H1 (cell line): ENCODE measurements around the gene PHC1. TPM values are rescaled to one million over a fixed set of nuclear protein-coding genes. Genes with fewer than 3 reads are reported as not detected.

Experiments
- CTCF ChIA-PET: fragments of 300-600 bp; sonication (Branson Sonifier 250); formaldehyde crosslinking; loops from one replicate; lab custom pipeline; 2021; ENCODE audit not compliant: partially characterized antibody; lab: Charles Lee
- POLR2A ChIA-PET: fragments of 300-600 bp; sonication (Branson Sonifier 250); formaldehyde crosslinking; loops from one replicate; lab custom pipeline; 2021; ENCODE audit warnings: inconsistent platforms; ENCODE audit not compliant: partially characterized antibody; lab: Charles Lee
- DNase-seq, 2 experiments: peaks; one replicate each; pipeline versions ENCODE4 v3.0.0 to v3.0.0-alpha.2; 2010 to 2022; ENCODE audit warnings: low spot score in 2 of 2, low read depth in 1 of 2, mixed read lengths in 1 of 2
- FAIRE-seq: peaks from 2 replicates; lab custom pipeline; 2011; peaks lifted over from hg19 to GRCh38; lab: Jason Lieb, UNC
- H2AFZ ChIP-seq: 2 replicates; pipeline ENCODE4 v1.8.1; 2012; ENCODE audit warnings: low read length, inconsistent platforms
- H2AK5ac ChIP-seq: 2 replicates; pipeline ENCODE4 v1.6.1; 2013; ENCODE audit warnings: low read depth, low read length
- H2BK120ac ChIP-seq: replicated peaks from 2 replicates; pipeline ENCODE3; 2013; ENCODE audit warnings: low read depth, low read length, inconsistent platforms
- H2BK12ac ChIP-seq: 2 replicates; pipeline ENCODE4 v1.6.1; 2013; ENCODE audit warnings: low read depth, low read length
- H2BK15ac ChIP-seq: 2 replicates; pipeline ENCODE4 v1.6.1; 2013; ENCODE audit warnings: low read length
- H2BK20ac ChIP-seq: 2 replicates; pipeline ENCODE4 v1.6.1; 2013; ENCODE audit warnings: low read length
- H2BK5ac ChIP-seq: 2 replicates; pipeline ENCODE4 v1.6.1; 2013; ENCODE audit warnings: low read depth, low read length
- H3K14ac ChIP-seq: 2 replicates; pipeline ENCODE4 v1.6.1; 2013; ENCODE audit warnings: inconsistent platforms; ENCODE audit not compliant: insufficient read length
- H3K18ac ChIP-seq: 2 replicates; pipeline ENCODE4 v1.6.1; 2013; ENCODE audit warnings: low read length; ENCODE audit errors: extremely low read depth
- H3K23ac ChIP-seq: 2 replicates; pipeline ENCODE4 v1.6.1; 2013; ENCODE audit warnings: inconsistent platforms; ENCODE audit not compliant: insufficient read length
- H3K23me2 ChIP-seq: 2 replicates; pipeline ENCODE4 v1.6.1; 2013; ENCODE audit warnings: low read depth, low read length
- H3K27ac ChIP-seq: 2 replicates; pipeline ENCODE4 v1.6.1; 2011; ENCODE audit warnings: low read depth, low read length, inconsistent platforms
- H3K27me3 ChIP-seq, 4 experiments: replicated peaks in 1 of 4; 1 replicate in 1 of 4; 2 replicates in 3 of 4; pipeline versions ENCODE4 v1.6.1 to v1.8.1; 2011 to 2013; ENCODE audit warnings: low read length in 3 of 4, mild to moderate bottlenecking in 3 of 4, inconsistent platforms in 2 of 4, mixed read lengths in 2 of 4, moderate library complexity in 1 of 4; ENCODE audit not compliant: control insufficient read depth in 3 of 4, insufficient read depth in 3 of 4; ENCODE audit errors: extremely low read depth in 1 of 4
- H3K36me3 ChIP-seq, 4 experiments: 2 replicates each; pipeline versions ENCODE4 v1.6.1 to v1.8.1; 2011 to 2013; ENCODE audit warnings: mild to moderate bottlenecking in 4 of 4, low read length in 3 of 4, moderate library complexity in 2 of 4, control low read depth in 1 of 4, inconsistent platforms in 1 of 4; ENCODE audit not compliant: insufficient read depth in 4 of 4, control insufficient read depth in 2 of 4
- H3K4ac ChIP-seq: replicated peaks from 2 replicates; pipeline ENCODE3; 2013; ENCODE audit warnings: low read length, low read depth, mixed read lengths, inconsistent platforms; ENCODE audit not compliant: insufficient read length
- H3K4me1 ChIP-seq, 4 experiments: replicated peaks in 1 of 4; 1 replicate in 1 of 4; 2 replicates in 3 of 4; pipeline versions ENCODE4 v1.6.1 to v1.8.1; 2011 to 2013; ENCODE audit warnings: low read length in 3 of 4, inconsistent platforms in 2 of 4, mixed read lengths in 1 of 4; ENCODE audit not compliant: insufficient read depth in 4 of 4, control insufficient read depth in 3 of 4
- H3K4me2 ChIP-seq, 2 experiments: 2 replicates each; pipeline versions ENCODE4 v1.6.1 to v1.8.1; 2011 to 2013; ENCODE audit warnings: low read depth in 2 of 2, low read length in 2 of 2, control low read depth in 1 of 2, inconsistent platforms in 1 of 2, mild to moderate bottlenecking in 1 of 2; ENCODE audit not compliant: insufficient read depth in 1 of 2
- H3K4me3 ChIP-seq, 4 experiments: fragments of 200-600, 300-600 bp in 1 of 4; sonication (generic), shearing (Covaris generic), sonication (Bioruptor Twin) in 1 of 4; 2 replicates each; pipeline versions ENCODE4 v1.5.1 to v1.8.1; 2011 to 2016; ENCODE audit warnings: low read length in 4 of 4, low read depth in 3 of 4, control low read depth in 2 of 4, inconsistent platforms in 2 of 4, mild to moderate bottlenecking in 2 of 4, mixed read lengths in 1 of 4, moderate library complexity in 1 of 4; ENCODE audit not compliant: insufficient read depth in 2 of 4; ENCODE audit errors: extremely low read depth in 1 of 4
- H3K56ac ChIP-seq: replicated peaks from 2 replicates; pipeline ENCODE3; 2013; ENCODE audit warnings: low read depth, mild to moderate bottlenecking, mixed read lengths, low read length, inconsistent platforms; ENCODE audit not compliant: insufficient read length
- H3K79me1 ChIP-seq: 2 replicates; pipeline ENCODE4 v1.6.1; 2013; ENCODE audit warnings: low read depth, low read length, control low read depth
- H3K79me2 ChIP-seq, 2 experiments: 2 replicates each; pipeline versions ENCODE4 v1.6.1 to v1.8.1; 2012 to 2013; ENCODE audit warnings: low read length in 2 of 2, mild to moderate bottlenecking in 2 of 2, inconsistent platforms in 1 of 2; ENCODE audit not compliant: insufficient read depth in 2 of 2, control insufficient read depth in 1 of 2
- H3K9ac ChIP-seq, 4 experiments: replicated peaks in 1 of 4; 1 replicate in 1 of 4; 2 replicates in 3 of 4; pipeline versions ENCODE4 v1.6.1 to v1.8.1; 2011 to 2013; ENCODE audit warnings: low read depth in 3 of 4, low read length in 3 of 4, control low read depth in 2 of 4, mild to moderate bottlenecking in 2 of 4, moderate library complexity in 2 of 4, inconsistent platforms in 1 of 4; ENCODE audit errors: extremely low read depth in 1 of 4
- H3K9me3 ChIP-seq, 2 experiments: 2 replicates each; pipeline versions ENCODE4 v1.6.1 to v1.8.1; 2012 to 2013; ENCODE audit warnings: mild to moderate bottlenecking in 2 of 2, moderate library complexity in 2 of 2, control low read depth in 1 of 2, inconsistent platforms in 1 of 2, low read depth in 1 of 2, low read length in 1 of 2, mixed read lengths in 1 of 2; ENCODE audit not compliant: insufficient read depth in 2 of 2
- H4K20me1 ChIP-seq, 2 experiments: replicated peaks in 1 of 2; 2 replicates each; pipeline versions ENCODE3 to v1.8.1; 2011 to 2013; ENCODE audit warnings: inconsistent platforms in 2 of 2, low read length in 2 of 2, mild to moderate bottlenecking in 1 of 2; ENCODE audit not compliant: insufficient read depth in 2 of 2, control insufficient read depth in 1 of 2
- H4K5ac ChIP-seq: 2 replicates; pipeline ENCODE4 v1.6.1; 2013; ENCODE audit warnings: low read length, low read depth, mixed read lengths, inconsistent platforms; ENCODE audit not compliant: insufficient read length
- H4K8ac ChIP-seq: 2 replicates; pipeline ENCODE4 v1.8.0; 2013; ENCODE audit warnings: mild to moderate bottlenecking, moderate library complexity, low read length, inconsistent platforms; ENCODE audit not compliant: insufficient read depth; ENCODE audit errors: extremely low read depth
- H4K91ac ChIP-seq: replicated peaks from 2 replicates; pipeline ENCODE3; 2013; ENCODE audit warnings: low read length, mixed read lengths, inconsistent platforms; ENCODE audit not compliant: insufficient read length
- ATF2 ChIP-seq: IDR thresholded peaks from 2 replicates; pipeline ENCODE4 v1.6.1; 2012; ENCODE audit warnings: low read length, inconsistent platforms
- BRCA1 ChIP-seq: IDR thresholded peaks from 2 replicates; pipeline ENCODE4 v1.6.1; 2012; ENCODE audit warnings: low read depth, low read length, improper control_type of control experiment
- CBX5 ChIP-seq: fragments of 300-800, 300-1000 bp; sonication (generic); IDR thresholded peaks from 2 replicates; pipeline ENCODE4 v1.7.1; 2016; ENCODE audit warnings: antibody characterized with exemption, low read length, low read depth
- CREB1 ChIP-seq: IDR thresholded peaks from 2 replicates; pipeline ENCODE4 v1.6.1; 2012; ENCODE audit warnings: inconsistent platforms
- EGR1 ChIP-seq: IDR thresholded peaks from 2 replicates; pipeline ENCODE4 v1.6.1; 2011; ENCODE audit warnings: low read depth, low read length, borderline replicate concordance
- HDAC6 ChIP-seq: IDR thresholded peaks from one replicate; pipeline ENCODE4 v1.7.1; 2012; ENCODE audit warnings: low read depth, mild to moderate bottlenecking, inconsistent platforms, low read length, moderate library complexity
- JUN ChIP-seq: IDR thresholded peaks from 2 replicates; pipeline ENCODE4 v1.6.1; 2011; ENCODE audit warnings: low read depth, mild to moderate bottlenecking, improper control_type of control experiment, low read length
- RNF2 ChIP-seq: fragments of 200-900, 300-1000 bp; sonication (generic); IDR thresholded peaks from 2 replicates; pipeline ENCODE4 v1.7.1; 2016; ENCODE audit warnings: borderline replicate concordance, low read depth, mild to moderate bottlenecking, antibody characterized with exemption, low read length; ENCODE audit not compliant: poor library complexity, severe bottlenecking; ENCODE audit errors: missing control alignments
- TAF7 ChIP-seq: optimal IDR thresholded peaks from 2 replicates; pipeline ENCODE3; 2011; ENCODE audit warnings: low read depth, mild to moderate bottlenecking, inconsistent platforms, low read length, moderate library complexity, borderline replicate concordance
- TCF12 ChIP-seq: IDR thresholded peaks from 2 replicates; pipeline ENCODE4 v1.6.1; 2011; ENCODE audit warnings: low read depth, mild to moderate bottlenecking, low read length
- WGBS, 2 experiments: shearing (Covaris generic) in 1 of 2; methylation state at CpG; one replicate each; pipeline versions ENCODE4 v1.1.6 to v1.1.7; 2013 to 2015; ENCODE audit warnings: low lambda C conversion rate in 2 of 2, mixed read lengths in 2 of 2, inconsistent platforms in 1 of 2, low coverage in 1 of 2, missing lambda C conversion rate in 1 of 2; ENCODE audit not compliant: insufficient replicate concordance in 2 of 2, insufficient coverage in 1 of 2, insufficient read length in 1 of 2; ENCODE audit errors: extremely low coverage in 1 of 2, missing lambda C conversion rate in 1 of 2; 5-methylcytosine and 5-hydroxymethylcytosine counted together
- polyA plus RNA-seq, 7 experiments: library from polyadenylated mRNA; depleted of rRNA in 3 of 7; stranded (reverse) in 5 of 7; unstranded in 2 of 7; fragments of >200 nt in 5 of 7; fragments of 200-250 nt in 2 of 7; gene quantifications; 1 replicate in 5 of 7; 2 replicates in 1 of 7; 4 replicates in 1 of 7; pipeline versions ENCODE4 v1.2.1 to v1.2.3, GENCODE V29; 2011 to 2013; ENCODE audit warnings: missing spikeins in 2 of 7, mixed read lengths in 2 of 7
- total RNA-seq: library from RNA; stranded (reverse); fragmentation: NEBNext Ultra II Directional; extraction: Animal tissue kit (Norgen Biotek cat#: 25700); gene quantifications from 2 replicates; pipeline ENCODE4 v1.2.1, GENCODE V29; 2021
- TF ChIP-seq, protein P1 (sequence below): IDR thresholded peaks from 2 replicates; pipeline ENCODE4 v1.6.1; 2012; ENCODE audit warnings: inconsistent platforms

The PHC1 gene
- total and polyA plus RNA-seq, 2 of the 8 experiments (the other 6 are each of a cell fraction or from before 2014, with no cell fraction given), result 934 to 1,655 TPM

DNA sequence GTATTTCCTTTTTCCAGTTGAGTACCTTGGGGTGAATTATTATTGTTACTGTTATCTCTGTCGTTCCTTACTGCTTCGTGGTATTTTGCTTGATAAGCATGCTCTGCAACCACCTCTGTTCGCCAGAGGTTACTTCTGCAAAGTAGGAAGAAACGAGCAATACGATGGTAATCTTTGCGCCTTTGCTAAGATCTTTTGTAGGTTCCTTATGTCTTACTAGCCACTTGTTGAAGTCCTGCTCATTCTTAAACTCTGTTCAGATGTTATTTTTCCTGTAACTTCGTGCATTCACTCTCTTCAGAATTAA is 35.9 kb downstream of the PHC1 start:
- FAIRE-seq (peak; percentile 68), DNase-seq (no peak)
- Histone ChIP-seq H3K18ac (no peak overlapping the region; the same call in 1 of the 2 replicates), H3K56ac (peak overlapping the region; percentile 8), H3K79me2 (peaks cover 5 to 50% of the 10 kb centered on the region in 2 experiments), H3K23ac (no peak overlapping the region), H2BK120ac (no peak overlapping the region), H3K9me3 (no peaks in the 10 kb centered on the region), H3K4me3 (peak overlapping the region; percentile 61 to 93 (median 90)), H4K8ac (no peak overlapping the region), H3K4me1 (no peaks in the 10 kb centered on the region; a peak in 1 of 7 replicates), H3K27ac (peak overlapping the region; percentile 97), H4K5ac (no peak overlapping the region), H4K91ac (no peak overlapping the region), H2AFZ (peak overlapping the region; percentile 62), H2BK15ac (no peak overlapping the region), H2AK5ac (no peak overlapping the region), H2BK20ac (no peak overlapping the region), H3K27me3 (no peaks in the 10 kb centered on the region), H2BK5ac (peak overlapping the region; percentile 89; the same call in 1 of the 2 replicates), H3K4me2 (peak overlapping the region; percentile 83 to 88), H3K23me2 (no peaks in the 10 kb centered on the region), H4K20me1 (peaks cover 2 to 6% of the 10 kb centered on the region in 2 experiments), H3K79me1 (peaks cover 12% of the 10 kb centered on the region), H3K36me3 (peaks cover 4 to 7% (median 5%) of the 10 kb centered on the region in 4 experiments; a peak in 6 of 8 replicates), H3K4ac (no peak overlapping the region), H2BK12ac (no peak overlapping the region), H3K9ac (peak overlapping the region in 3 of 4 experiments; percentile 68 to 96 (median 94); a peak in 6 of 7 replicates), H3K14ac (no peak overlapping the region)
- 3% methylated on average over 7 of the region's 7 CpGs; no CpG with 5 or more reads in 1 of the 2 experiments for WGBS, 2 experiments
- CTCF ChIA-PET, result interaction anchor here (0.6 to 12.2 kb wide), 5 partner anchors 11 to 100 kb away, joined by 3 to 119 read pairs (median 4); no protein-coding TSS in a partner anchor
- POLR2A ChIA-PET, result interaction anchor here (0.7 to 11.5 kb wide), 13 partner anchors 8 to 269 kb away, joined by 3 to 311 read pairs (median 4); partner anchors contain the start of gene PHC1
- no peak for TF ChIP-seq BRCA1
- TF ChIP-seq EGR1, result no peak
- no peak for TF ChIP-seq RNF2
- TF ChIP-seq TCF12, result no peak
- no peak for TF ChIP-seq ATF2
- TF ChIP-seq CREB1, result no peak
- TF ChIP-seq HDAC6, result no peak
- TF ChIP-seq, protein P1, sequence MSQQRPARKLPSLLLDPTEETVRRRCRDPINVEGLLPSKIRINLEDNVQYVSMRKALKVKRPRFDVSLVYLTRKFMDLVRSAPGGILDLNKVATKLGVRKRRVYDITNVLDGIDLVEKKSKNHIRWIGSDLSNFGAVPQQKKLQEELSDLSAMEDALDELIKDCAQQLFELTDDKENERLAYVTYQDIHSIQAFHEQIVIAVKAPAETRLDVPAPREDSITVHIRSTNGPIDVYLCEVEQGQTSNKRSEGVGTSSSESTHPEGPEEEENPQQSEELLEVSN, result no peak
- TF ChIP-seq CBX5, result no peak
- TF ChIP-seq TAF7, result no peak
- TF ChIP-seq JUN, result no peak
